Spinal cord (tissue), 10 donors: ENCODE data around the gene SLC7A8. TPM values are rescaled to one million over a fixed set of nuclear protein-coding genes. Genes with fewer than 3 reads are reported as not detected.
"Not testable (repeated sequence)": the region's sequence is repeated elsewhere in the genome, so short reads cannot be mapped to it uniquely, and the experiment has no call there.

Source experiments
- DNase-seq, 6 donors: peaks; one replicate each; pipeline versions ENCODE4 v3.0.0 to v3.0.0-alpha.2; 2013 to 2015; ENCODE audit warnings: low spot score in 6 of 6, low read depth in 4 of 6
- H3K27ac ChIP-seq: one replicate; pipeline ENCODE4 v1.5.1; 2013; ENCODE audit warnings: low read depth, low read length, control low read depth
- H3K27me3 ChIP-seq: one replicate; pipeline ENCODE4 v1.6.1; 2013; ENCODE audit warnings: low read length; ENCODE audit not compliant: control insufficient read depth, insufficient read depth
- H3K36me3 ChIP-seq: one replicate; pipeline ENCODE4 v1.6.1; 2013; ENCODE audit warnings: low read length; ENCODE audit not compliant: control insufficient read depth, insufficient read depth
- H3K4me1 ChIP-seq: one replicate; pipeline ENCODE4 v1.6.1; 2013; ENCODE audit warnings: low read length; ENCODE audit not compliant: control insufficient read depth, insufficient read depth
- H3K4me3 ChIP-seq: one replicate; pipeline ENCODE4 v1.5.1; 2013; ENCODE audit warnings: low read depth, low read length, control low read depth
- H3K9me3 ChIP-seq: one replicate; pipeline ENCODE4 v1.6.1; 2013; ENCODE audit warnings: low read length; ENCODE audit not compliant: control insufficient read depth, insufficient read depth
- WGBS: methylation state at CpG from one replicate; pipeline ENCODE4 v1.1.5; 2013; ENCODE audit warnings: missing lambda C conversion rate; ENCODE audit not compliant: insufficient coverage; 5-methylcytosine and 5-hydroxymethylcytosine counted together
- polyA plus RNA-seq, 2 donors: library from polyadenylated mRNA; unstranded; fragments of 120-200 nt; gene quantifications; one replicate each; pipeline ENCODE4 v1.2.1, GENCODE V29; 2013; ENCODE audit not compliant: insufficient read length in 2 of 2
- total RNA-seq, 2 donors: library from RNA; depleted of rRNA in 1 of 2; stranded (reverse); fragments of 120-200 nt in 1 of 2; fragments of >200 nt in 1 of 2; gene quantifications; one replicate each; pipeline versions ENCODE4 v1.2.3 to v1.2.4, GENCODE V29; 2013 to 2014
- donor health status: healthy.

SLC7A8 gene
- total and polyA plus RNA-seq, 4 donors = 8.6 to 18.9 (median 17.2) TPM

- Histone ChIP-seq H3K4me3 (no peak overlapping the region), H3K27ac (no peak overlapping the region), H3K27me3 (peaks cover 4% of the 10 kb centered on the region), H3K9me3 (no peaks in the 10 kb centered on the region), H3K36me3 (no peaks in the 10 kb centered on the region), H3K4me1 (no peaks in the 10 kb centered on the region)
- DNase-seq = no peak
- whole genome bisulfite sequencing = 100% methylated on average over 1 of the region's 10 CpGs
These were observed 69.9 kb downstream of the SLC7A8 start for GRCh38 chr14:23113431-23114119.

DNA sequence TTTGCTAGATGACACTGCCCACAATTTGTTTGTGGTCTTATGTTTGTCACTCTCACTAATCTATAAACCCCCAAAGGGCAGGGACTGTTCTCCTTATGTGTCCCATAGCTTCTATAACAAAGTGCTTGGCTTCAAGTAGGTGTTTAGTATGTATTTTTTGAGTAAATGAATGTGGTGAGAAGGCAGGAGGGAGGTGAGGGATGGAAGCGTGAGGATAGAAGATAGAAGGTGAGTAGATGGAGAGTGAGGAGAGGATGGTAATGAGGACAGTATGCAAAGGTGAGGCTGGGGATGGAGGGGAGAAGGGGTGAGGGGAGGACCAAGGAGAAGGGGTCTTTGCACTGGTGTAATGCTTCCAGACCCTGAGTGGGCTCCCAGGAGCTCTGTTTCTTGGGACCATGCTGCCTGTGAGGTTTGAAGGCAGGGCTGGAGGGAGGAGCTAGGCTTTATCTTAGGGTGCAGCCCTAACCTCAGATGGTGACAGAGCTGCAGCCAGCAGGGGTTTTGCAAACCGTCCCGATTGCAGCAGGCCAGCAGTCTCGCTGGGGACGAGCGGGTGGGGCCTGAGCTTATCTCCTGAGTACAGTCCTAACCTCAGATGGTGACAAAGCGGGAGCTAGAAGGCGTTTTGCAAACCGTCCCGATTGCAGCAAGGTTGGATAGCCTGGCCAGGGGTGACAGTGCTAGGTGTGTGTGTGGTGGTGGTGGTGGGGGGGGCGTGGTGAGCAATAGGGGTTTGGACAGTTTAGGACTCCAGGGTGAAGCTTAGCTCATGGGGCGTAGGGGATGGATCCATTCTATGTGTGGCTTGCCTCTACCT, 70.9 kb downstream of the SLC7A8 start:
- WGBS = 59% methylated on average over 10 of the region's 12 CpGs
- H3K27ac ChIP-seq = no peak overlapping the region
- peaks cover 4% of the 10 kb centered on the region for H3K27me3 ChIP-seq
- H3K4me3 ChIP-seq = no peak overlapping the region
- no peaks in the 10 kb centered on the region for H3K4me1 ChIP-seq
- no peak for DNase-seq
- H3K9me3 ChIP-seq = no peaks in the 10 kb centered on the region
- no peaks in the 10 kb centered on the region for H3K36me3 ChIP-seq

DNA sequence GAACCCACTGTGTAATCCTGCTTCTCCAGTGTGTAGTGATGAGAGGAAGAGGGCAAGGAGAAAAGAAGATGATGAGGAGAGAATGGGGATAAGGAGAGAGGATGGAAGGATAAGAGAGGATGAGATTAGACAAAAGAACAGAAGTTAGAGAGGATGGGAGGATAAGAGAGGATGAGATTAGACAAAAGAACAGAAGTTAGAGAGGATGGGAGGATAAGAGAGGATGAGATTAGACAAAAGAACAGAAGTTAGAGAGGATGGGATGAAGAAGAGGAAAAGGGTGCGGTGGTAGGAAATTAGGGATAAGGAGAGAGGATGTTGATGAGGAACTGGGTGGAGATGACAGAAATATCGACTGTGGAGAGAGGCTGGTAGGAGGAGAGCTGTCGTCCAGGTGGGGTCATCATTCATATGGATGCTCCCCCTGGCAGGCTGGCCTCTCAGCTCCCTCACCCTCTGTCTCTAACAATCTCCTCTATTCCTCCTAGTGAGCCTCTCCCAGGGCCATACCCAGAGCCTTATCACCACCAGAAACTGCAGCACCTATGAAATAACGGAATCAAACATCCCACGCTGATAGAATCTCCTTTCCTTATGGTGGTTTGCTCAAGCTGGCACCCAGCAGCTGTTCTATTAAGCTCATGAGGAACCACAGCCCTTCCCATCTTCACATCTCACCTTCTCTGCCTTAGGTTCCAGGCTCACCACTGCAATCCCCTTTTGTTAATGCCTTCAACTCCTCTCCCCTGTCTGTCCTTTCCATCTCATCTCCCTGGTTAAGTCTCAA, 72.7 kb downstream of the SLC7A8 start:
- Histone ChIP-seq H3K4me1 (no peaks in the 10 kb centered on the region), H3K4me3 (no peak overlapping the region), H3K27ac (no peak overlapping the region), H3K36me3 (no peaks in the 10 kb centered on the region), H3K27me3 (peaks cover 4% of the 10 kb centered on the region), H3K9me3 (no peaks in the 10 kb centered on the region)
- DNase-seq = no peak
- WGBS = 91% methylated on average over 3 of the region's 5 CpGs

DNA sequence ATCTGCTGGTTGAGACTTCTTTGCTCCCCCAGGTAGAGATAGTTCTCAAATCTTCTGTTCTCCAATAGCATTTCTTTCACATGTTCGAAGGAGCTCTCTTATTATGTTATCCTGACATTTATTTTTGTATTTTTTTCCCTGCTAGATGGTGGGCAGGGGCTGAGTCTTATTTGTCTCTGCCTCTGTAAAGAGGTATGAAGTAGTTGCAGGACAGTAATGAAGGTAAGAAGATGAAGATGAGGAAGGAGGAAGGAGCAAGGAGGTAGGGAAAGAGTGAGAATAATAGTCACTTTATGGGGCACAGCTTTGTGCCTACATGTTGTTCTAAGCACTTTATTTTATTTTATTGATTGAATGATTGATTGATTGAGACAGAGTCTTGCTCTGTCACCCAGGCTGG, 73.7 kb downstream of the SLC7A8 start:
- H3K27ac ChIP-seq = no peak overlapping the region
- H3K4me1 ChIP-seq = no peaks in the 10 kb centered on the region
- H3K36me3 ChIP-seq = no peaks in the 10 kb centered on the region
- H3K9me3 ChIP-seq = no peaks in the 10 kb centered on the region
- H3K27me3 ChIP-seq = peaks cover 4% of the 10 kb centered on the region
- H3K4me3 ChIP-seq = no peak overlapping the region
- no CpG with 5 or more reads among the region's 1 CpG for WGBS
- no peak for DNase-seq

GRCh38 chr14:23108169-23108568, 75.3 kb downstream of the SLC7A8 start:
- H3K27ac ChIP-seq, H3K4me3 ChIP-seq, H3K9me3 ChIP-seq, DNase-seq, H3K4me1 ChIP-seq, H3K36me3 ChIP-seq, H3K27me3 ChIP-seq: not testable (repeated sequence)
- WGBS = 98% methylated on average over 13 of the region's 24 CpGs

- not testable (repeated sequence) for H3K9me3 ChIP-seq, DNase-seq, H3K36me3 ChIP-seq, H3K27ac ChIP-seq, H3K27me3 ChIP-seq, H3K4me3 ChIP-seq, H3K4me1 ChIP-seq
- no CpG with 5 or more reads among the region's 5 CpGs for WGBS
These were observed 75.8 kb downstream of the SLC7A8 start for GRCh38 chr14:23107620-23108019.

DNA sequence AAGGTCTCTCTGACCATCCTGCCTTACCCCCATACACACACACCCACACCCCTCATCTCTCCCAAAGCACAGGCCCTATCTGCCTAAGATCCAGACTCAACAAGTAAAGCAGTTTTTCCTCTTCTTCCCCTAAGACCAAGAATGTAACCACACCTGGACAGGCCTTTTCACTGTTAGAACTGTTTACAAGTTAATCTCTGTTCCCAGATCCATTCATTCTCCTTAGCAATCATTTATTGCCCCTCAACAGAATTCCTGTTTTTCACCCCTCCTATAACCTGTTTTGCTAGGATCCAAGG, 76.8 kb downstream of the SLC7A8 start:
- Histone ChIP-seq H3K4me3 (no peak overlapping the region), H3K27me3 (peaks cover 6% of the 10 kb centered on the region), H3K4me1 (peaks cover 3% of the 10 kb centered on the region), H3K9me3 (no peaks in the 10 kb centered on the region), H3K27ac (no peak overlapping the region), H3K36me3 (no peaks in the 10 kb centered on the region)
- no peak for DNase-seq

- no peak for DNase-seq
- Histone ChIP-seq H3K4me3 (no peak overlapping the region), H3K27me3 (peaks cover 6% of the 10 kb centered on the region), H3K4me1 (peaks cover 3% of the 10 kb centered on the region), H3K9me3 (no peaks in the 10 kb centered on the region), H3K27ac (no peak overlapping the region), H3K36me3 (no peaks in the 10 kb centered on the region)
- WGBS = no CpG with 5 or more reads among the region's 4 CpGs
These were observed 78.1 kb downstream of the SLC7A8 start for GRCh38 chr14:23105348-23105824.

- DNase-seq = peak in 1 of 6 donors; percentile 20
- 33% methylated on average over 7 of the region's 11 CpGs for WGBS
- Histone ChIP-seq H3K4me3 (no peak within 1 kb of the TSS), H3K36me3 (no peaks in the 10 kb centered on the region), H3K27me3 (peaks cover 3% of the 10 kb centered on the region), H3K27ac (no peak within 1 kb of the TSS), H3K9me3 (no peaks in the 10 kb centered on the region), H3K4me1 (peaks cover 3% of the 10 kb centered on the region)
These were observed 78.7 kb downstream of the SLC7A8 start, which contains the start of gene CIROP for GRCh38 chr14:23104591-23105347. TSS of gene CIROP (minus strand) at chr14:23104989. CDS start at chr14:23104920, 69 bp downstream.
